ENCODE data around the gene MLEC.

MLEC gene, protein sequence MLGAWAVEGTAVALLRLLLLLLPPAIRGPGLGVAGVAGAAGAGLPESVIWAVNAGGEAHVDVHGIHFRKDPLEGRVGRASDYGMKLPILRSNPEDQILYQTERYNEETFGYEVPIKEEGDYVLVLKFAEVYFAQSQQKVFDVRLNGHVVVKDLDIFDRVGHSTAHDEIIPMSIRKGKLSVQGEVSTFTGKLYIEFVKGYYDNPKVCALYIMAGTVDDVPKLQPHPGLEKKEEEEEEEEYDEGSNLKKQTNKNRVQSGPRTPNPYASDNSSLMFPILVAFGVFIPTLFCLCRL
- 37.1 to 57.0 (median 48.4) reads per million in 4 donors for total RNA-seq

DNA sequence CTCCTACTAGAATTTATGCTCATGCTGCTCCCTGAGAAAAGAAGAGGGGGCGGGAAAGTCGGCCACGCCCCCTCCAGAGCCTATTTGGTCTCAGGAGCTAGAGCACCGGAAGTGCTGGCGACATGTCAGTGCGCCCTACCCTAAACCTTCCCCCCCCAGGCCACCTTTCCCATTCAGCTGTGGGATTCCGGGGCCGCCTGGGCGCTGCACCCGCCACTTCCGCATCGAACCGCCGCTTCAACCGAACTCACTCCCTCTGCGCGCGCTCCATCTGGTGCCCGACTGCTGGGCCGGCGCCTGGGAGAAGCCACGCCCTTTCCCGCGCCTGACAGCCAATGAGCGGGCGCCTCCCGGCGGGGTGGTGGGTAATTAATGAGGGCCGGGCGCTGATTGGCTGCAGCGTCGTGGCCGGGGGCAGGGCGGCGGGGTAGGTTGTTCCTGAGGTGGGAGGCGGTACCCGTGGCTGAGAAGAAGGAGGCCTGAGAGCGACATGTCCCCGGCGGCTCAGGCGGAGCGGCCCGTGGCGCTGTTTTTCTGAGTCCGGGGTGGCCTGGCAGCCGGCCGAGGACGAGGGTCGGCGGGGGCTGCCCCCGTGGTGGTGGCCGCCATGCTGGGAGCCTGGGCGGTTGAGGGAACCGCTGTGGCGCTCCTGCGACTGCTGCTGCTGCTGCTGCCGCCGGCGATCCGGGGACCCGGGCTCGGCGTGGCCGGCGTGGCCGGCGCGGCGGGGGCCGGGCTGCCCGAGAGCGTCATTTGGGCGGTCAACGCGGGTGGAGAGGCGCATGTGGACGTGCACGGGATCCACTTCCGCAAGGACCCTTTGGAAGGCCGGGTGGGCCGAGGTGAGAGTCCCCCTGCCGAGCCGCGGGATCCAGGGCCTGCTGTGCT lies at the start of gene MLEC:
Gene MLEC, plus strand, starts transcription at position 460 of the 888 bp plus-strand sequence. Its CDS starts 148 bp downstream, at position 608.
- DNase-seq, result peak; percentile 98 to 99 (median 99)

DNA sequence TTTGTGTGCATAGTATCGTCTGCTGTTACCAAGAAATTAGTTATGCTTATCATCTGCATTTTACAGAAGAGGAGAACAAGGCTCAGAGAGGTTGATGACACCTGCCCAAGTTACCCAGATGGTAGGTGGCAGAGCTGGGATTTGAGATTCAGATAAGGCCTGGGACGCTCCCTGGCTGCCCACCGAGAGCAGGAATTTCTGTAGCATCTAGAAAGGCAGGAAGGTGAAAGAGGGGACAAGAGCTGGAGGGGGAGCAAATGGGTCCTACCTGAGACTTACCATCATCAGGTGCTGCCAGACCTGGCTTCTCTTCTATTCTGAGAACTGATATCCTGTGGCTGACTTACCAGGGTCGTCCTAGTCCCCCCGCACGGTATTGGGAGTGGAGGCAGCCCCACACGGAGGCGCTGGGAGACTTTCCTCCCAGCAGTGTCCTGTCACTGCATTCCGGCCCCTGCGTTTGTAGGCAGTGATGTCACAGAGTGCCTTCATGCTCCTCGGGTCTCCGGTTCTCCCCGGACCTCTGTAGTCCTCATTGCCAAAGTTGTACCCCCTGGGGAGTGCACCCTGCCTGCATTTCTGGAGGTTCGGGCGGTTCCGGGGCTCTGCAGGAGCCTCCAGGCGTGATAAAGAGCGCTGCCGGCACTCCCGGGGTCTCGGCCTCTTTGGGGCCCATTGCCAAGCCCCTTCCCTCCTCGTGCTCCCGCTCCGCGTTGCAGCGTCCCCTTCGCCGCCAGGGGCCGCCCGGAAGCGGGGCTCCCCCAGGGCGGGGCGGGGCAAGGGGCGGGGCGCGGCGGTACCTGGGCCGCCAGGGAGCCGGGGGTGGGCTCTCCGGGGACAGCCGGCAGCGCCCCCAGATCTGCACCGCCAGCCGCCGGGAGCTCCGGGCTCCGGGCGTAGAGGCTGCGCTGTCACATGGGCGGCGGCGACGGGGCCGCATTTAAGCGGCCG lies 46.9 kb upstream of the MLEC start, which contains the start of gene CABP1:
Gene CABP1, plus strand, starts transcription at position 856 of the 951 bp plus-strand sequence. Its CDS starts 60 bp downstream, at position 916.
- peak in 4 of 5 donors; percentile 46 to 63 (median 51) for DNase-seq

DNA sequence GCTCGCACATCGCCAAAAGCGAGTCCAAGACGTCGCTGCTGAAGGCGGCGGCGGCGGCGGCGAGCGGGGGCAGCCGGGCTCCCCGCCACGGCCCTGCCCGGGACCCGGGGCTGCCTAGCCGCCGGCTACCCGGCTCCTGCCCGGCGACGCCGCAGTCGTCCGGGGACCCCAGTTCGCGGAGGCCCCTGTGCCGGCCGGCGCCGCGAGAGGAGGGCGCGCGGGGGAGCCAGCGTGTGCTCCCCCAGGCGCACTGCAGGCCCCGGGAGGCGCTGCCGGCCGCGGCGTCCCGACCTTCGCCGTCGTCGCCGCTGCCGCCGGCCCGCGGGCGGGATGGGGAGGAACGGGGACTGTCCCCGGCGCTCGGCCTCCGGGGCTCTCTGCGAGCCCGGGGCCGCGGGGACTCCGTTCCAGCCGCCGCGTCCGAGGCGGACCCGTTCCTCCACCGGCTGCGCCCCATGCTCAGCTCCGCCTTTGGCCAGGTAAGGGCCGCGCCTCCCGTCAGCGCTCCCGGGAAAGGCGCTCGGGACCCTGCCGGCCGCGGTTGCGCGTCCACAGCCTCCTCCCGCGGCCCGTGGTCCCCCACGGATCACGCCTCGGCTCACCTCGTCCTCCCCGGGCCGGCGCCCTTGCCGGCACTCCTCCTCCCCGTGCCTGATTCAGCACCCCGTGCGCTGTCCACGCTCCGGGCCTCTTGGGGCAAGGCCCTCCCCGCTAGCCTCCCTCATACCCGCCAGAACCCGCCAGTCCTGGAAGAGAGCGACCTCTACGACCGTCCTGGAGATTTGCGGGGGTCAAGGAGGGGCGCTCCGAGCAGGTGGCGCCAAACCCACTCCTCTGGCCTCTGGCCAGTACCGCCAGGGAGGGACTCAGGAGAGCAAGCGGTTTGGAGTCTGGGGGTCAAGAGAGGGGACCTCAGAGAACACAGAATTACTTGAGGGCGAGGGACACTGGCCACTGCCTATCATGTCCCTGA lies 45.8 kb upstream of the MLEC start:
- peak in 4 of 5 donors; percentile 19 to 40 (median 37) for DNase-seq

DNA sequence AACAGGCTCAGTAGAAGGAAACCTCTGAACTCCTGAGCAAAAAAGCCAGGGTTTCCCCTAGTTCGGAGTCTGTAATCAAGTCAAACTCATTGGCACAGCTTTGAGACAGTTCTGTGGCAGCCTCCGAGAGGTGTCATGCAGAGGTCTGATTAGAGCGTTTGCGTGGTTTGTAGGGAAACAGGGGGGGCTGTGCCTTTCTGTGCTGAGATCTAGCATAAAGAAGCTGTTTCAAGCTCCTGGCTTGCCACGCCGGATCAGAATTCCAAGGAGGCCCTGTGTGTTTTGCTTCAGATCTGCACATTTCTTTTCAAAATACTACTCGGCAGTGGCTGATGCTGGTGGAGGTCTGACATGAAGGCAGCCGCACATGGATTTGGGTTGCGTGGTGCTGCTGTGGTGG lies 44.8 kb upstream of the MLEC start:
- no peak for DNase-seq

DNA sequence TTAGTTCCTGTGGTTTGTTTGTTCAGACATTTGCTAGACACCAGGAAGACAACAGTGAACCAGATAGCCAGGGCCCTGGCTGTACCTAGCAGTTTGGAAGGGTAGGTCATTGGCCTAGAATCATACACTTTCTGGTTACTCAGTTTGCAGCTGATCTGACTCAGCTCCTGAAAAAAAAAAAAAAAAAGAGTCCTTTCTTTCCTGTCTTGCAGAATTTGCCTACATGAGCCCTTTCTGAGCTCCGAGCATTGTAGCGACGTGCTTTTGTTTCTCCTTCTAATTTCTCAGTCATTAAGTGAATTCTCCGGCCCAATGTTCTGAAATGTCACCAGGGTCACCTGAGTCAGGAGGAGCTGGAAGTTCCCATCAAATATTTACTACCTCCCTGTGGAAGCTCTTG lies 44.1 kb upstream of the MLEC start:
- no peak for DNase-seq

DNA sequence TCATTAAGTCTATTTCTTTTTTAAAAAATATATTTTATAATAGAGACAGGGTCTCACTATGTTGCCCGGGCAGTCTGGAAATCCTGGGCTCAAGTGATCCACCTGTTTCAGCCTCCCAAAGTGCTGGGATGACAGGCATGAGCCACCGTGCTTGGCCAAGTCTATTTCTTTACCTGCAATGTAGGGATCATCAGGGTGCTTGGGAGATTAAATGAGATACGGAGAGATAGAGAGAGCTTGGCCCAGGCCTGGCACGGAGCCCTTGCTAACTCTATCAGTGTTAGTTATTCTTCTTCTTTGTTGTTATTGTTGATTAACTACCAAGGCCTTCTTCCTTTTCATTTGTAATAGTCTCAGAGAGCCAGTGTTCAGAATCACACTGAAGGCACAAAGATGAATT lies 43.4 kb upstream of the MLEC start:
- no peak for DNase-seq

DNA sequence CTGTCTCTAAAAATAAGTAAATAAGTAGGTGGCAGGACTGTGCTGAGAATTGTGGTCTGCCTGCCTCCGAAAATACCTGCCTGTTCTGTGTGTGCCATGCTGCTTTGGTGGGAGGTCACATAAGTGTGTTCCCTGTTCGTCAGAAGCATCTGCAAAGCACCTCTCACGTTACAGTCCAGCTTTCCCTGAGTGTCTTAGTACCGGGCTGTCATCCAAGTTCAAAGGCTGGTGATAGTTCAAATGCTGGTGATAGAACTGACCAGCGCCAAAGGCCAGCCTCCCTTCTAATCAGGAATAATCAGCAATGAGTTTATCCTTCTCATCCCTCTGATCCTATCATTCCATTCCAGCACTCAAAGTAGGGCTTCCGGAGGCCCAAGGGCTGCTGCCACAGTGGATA lies 40.9 kb upstream of the MLEC start:
- DNase-seq, result no peak

DNA sequence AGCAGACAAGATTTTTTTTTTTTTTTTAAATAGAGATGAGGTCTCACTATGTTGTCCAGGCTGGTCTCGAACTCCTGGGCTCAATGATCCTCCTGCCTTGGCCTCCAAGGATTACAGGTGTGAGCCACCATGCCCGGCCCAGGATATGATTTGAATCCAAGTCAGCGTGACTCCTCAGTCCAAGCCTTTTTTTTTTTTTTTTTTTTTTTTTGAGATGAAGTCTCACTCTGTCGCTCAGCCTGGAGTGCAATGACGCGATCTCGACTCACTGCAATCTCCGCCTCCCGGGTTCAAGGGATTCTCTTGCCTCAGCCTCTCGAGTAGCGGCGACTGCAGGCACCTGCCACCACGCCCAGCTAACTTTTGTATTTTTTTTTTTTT lies 39.6 kb upstream of the MLEC start:
- DNase-seq, result no peak

DNA sequence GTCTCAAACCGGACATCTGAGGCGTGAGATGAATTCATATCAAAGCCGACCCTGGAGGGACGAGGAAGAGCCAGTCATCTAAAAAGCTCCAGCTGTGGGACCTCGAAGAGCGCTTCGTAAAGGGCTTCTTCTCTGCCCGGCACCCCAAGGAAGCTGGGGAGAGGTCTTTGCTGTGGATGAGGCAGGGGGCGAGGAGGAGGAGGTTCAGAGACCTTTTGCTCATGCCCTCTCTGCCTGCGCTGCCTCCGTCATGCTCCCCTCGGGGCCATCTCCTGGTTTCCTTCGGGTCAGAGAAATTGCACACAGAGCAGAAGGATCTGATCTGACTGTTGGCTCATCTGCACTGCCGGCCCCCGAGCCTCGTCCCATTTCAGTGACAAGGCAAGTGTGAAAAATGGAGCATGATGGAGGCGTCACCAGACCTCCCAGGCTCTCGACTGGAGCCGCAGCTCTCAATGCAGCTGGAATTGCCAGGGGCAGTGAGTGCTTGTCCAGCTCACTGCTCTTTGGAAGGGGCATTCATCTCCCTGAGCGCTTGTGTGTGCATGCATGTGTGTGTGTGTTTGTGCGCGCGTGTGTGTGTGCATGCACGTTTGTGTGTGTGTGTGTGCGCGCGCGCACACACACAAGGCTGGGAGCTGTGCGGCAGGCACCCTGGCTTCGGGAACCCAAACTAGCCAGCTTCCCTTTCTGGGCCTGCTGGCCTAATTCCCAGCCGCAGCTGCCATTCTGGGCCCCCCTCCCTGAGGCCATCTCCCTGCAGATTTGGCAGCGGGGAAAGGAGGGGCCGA lies 37.3 kb upstream of the MLEC start:
- DNase-seq, result no peak

DNA sequence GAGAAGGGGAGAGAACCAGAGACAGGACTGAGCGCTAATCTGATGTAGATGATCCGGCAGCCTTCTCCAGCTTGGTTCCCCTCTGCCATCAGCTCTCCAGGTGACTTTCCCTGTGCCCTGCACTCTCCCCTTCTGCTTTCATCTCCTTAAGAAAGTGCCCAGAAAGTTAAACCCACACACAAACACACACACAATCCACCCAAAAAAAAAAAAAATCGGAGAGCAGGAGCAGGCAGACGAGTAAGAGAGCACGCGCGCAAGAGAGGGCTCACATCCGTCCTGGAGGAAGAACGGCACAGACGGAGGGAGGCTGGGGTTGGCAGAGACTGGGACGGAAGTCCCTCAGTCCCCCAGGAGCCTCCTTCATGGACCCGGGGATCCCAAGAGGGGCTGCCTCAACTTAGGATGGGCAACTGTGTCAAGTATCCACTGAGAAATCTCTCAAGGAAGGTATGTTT lies 36.7 kb upstream of the MLEC start:
- no peak for DNase-seq

DNA sequence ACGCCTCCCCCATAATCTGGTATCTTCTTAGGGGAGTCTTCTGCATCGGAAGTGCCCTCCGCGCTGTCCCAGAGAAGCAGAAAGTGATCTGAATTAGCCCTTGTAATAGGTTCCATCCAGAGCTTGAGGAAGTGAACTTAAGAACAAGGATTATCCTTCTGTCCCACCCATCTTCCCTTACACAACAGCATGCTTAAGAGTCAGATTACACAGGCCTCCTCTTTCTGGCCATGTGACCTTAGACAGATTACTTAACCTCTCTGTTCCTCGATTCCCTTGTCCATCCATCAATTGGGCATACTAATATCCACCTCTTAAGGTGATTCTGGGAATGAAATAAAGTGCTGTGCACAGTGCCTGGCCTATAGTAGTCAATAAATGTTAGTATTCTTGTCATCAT lies 35.1 kb upstream of the MLEC start:
- no peak for DNase-seq

DNA sequence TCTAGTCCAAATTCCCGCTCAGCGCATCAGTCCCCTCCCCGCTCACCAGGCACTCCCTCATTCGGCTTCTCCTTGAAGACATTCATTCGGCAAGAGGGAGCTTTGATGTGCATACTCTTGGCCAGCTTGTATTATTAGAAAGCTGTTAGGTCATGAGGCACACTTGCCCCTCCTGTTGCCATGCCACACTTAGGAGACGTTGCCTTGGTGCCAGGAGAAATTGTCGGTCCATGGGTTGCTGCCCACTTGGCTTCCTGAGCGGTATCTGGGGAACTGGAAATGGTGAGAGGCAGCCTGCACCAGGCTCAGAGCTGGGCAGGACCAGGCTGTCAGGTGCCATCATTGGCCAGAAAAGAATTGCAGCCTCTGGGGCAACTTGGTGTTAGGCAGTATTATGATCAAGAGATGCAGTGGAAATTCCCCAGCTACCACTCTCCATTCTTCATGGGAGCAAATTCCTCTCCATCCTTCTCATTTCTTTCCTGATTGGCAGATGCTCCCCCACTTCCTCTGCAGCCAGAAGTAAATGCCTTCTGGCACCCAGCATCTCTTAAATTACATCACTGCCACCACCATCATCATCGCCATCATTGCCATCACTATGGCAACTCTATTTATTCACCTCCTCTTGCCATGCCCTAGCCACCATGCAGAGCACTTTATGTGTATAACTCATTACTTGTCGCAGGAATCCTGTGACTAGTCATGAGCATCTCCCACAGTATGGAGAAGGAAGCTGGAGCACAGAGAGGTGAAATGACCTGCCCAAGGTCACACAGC lies 34.1 kb upstream of the MLEC start:
- DNase-seq, result no peak

DNA sequence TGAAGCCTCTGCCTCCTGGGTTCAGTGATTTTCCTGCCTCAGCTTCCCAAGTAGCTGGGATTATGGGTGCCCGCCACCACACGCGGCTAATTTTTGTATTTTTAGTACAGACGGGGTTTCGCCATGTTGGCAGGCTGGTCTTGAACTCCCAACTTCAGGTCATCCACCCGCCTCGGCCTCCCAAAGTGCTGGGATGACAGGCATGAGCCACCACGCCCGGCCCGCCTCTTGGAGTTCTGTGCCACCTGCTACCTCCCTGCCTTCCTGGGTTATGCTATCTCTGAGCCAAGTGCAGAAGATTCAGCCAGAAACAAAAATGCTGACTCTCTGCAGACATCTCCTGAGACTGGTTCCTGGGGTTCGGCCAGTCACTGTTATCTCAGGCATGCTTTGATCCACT lies 33.3 kb upstream of the MLEC start:
- no peak for DNase-seq

DNA sequence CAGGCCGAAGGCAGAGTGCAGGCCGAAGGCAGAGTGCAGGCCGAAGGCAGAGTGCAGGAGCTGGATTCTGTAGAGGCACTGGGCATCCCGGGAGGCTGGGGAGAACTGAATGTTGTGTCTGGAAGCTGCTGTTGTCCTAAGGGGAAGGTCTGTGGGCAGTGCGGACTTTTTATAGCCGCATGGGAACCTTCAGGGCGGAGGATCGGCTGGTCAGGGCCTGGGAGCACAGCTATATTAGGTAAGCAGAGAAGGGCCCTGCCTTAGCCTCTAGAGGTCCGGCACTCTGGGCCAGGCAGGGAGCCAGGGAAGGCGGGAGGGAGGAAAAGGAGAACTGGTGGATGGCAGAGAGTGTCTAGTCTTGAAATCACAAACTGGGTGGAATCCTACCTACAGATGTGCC lies 32.3 kb upstream of the MLEC start:
- DNase-seq, result no peak

DNA sequence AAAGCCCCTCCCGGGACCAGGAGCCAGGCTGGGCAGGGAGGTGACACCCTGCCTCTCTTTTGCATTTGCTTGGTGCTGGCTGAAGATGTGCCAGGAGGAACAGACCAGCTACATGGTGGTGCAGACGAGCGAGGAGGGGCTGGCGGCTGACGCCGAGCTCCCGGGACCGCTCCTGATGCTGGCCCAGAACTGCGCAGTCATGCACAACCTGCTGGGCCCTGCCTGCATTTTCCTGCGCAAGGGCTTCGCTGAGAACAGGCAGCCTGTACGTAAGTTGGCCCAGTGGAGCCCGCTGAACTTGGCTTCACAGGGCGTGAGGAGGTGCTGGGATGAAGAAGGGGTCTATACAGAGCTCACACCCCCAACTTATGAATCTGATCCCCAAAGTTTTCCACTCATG lies 30.9 kb upstream of the MLEC start:
- DNase-seq, result no peak

DNA sequence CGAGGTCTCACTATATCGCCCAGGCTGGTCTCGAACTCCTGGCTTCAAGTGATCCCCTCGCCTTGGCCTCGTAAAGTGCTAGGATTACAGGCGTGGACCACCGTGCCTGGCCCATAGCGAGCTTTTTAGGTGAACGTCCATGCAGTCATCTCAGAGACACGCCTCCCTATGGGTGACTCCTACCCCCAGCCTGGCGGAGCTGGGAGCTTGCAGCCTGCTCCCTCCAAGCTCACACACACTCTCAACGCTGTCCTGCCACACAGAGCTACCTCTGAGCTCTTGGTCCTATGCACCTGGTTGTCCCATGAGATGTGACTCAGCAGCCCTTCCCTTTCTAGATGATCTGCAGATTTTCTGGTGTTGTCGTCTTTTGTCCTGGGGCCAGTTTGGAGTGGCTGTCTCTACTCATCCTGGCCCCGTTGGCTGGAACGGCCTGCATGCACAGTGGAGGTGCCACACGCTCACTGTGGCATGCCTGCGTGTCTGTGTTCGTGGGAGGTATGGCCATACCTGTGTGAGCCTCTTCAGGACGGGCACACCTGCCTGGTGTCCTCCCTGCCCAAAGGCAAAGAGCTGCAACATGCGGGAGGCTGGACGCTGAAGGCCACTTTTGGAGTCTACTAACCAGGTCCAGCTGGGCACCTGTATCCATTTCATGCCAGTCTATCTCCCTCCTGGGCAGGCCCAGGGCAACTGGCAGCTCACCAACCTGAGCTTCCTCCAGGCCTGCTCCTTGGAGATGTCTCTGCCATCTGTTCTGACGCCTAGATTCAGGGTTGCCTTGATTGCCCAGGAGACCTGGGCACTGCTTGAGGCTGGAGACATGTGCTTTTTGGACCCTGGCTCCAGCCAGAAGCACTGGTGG lies 28.4 kb upstream of the MLEC start:
- no peak for DNase-seq

DNA sequence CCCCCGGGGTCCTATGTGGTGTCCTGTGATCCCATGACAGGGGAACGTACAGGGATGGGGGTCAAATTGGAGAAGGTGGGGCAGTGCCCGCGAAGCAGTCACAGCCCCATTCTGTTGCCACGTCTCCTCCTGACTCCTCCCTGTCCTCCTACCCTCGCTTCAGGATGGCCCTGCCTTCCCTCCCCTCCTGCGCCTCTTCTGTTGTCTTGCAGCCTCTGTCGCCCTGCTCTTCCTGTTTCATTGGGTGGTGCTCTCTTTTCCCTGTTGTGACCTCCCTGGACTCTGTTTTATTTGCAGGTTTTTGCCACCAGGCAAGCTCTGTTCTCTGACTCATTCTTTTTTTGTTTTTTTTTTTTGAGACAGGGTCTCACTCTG lies 27.8 kb upstream of the MLEC start:
- DNase-seq, result no peak

DNA sequence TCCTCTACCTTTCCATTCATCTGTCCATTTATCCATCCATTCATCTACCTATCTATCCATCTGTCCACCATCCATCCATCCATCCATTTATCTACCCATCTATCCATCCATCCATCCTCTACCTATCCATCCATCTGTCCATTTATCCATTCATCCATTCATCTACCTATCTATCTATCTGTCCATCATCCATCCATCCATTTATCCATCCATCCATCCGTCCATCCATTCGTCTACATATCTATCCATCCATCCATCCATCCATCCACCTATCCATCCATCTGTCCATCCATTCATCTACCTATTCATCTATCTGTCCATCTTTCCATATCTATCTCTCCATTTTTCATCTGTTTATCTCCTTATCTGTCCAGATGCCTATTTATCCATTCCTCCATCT lies 25.5 kb upstream of the MLEC start:
- no peak for DNase-seq

DNA sequence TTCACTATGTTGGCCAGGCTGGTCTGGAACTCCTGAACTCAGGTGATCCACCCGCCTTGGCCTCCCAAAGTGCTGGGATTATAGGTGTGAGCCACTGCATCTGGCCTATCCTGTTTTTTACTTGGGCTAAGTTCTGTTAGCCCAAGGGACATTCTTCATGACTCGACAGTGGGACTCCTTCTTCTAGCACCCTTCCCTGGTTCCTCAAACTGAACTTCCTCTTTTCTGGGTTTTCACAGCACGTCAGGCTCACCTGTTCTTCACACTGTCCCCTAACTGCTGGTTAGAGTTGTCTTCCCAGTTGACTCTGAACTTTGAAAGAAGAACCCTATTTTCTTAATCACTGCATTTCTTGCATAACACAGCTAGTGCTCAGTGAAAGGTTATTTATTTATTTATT lies 24.1 kb upstream of the MLEC start:
- no peak for DNase-seq

Measured in T-helper 1 cell (primary cell).